Keratinocyte (primary cell): Measurements from ENCODE around the gene TUBGCP6. TPM values are rescaled to one million over a fixed set of nuclear protein-coding genes. Genes with fewer than 3 reads are reported as not detected.

Experiments used
- DNase-seq: peaks from one replicate; pipeline ENCODE4 v3.0.0-alpha.2; 2011; ENCODE audit warnings: low read depth, missing footprints, low spot score
- FAIRE-seq: peaks from 2 replicates; lab custom pipeline; 2011; peaks lifted over from hg19 to GRCh38; lab: Jason Lieb, UNC
- H2AFZ ChIP-seq: 2 replicates; pipeline ENCODE4 v1.6.0; 2012; ENCODE audit warnings: low read length, control low read depth, inconsistent platforms; ENCODE audit not compliant: control insufficient read depth
- H3K27ac ChIP-seq: 2 replicates; pipeline ENCODE4 v1.5.1; 2011; ENCODE audit warnings: low read length; ENCODE audit not compliant: control insufficient read depth, insufficient read depth
- H3K27me3 ChIP-seq: 3 replicates; pipeline ENCODE4 v1.6.0; 2011; ENCODE audit warnings: low read length; ENCODE audit not compliant: control insufficient read depth, insufficient read depth; ENCODE audit errors: extremely low read depth
- H3K36me3 ChIP-seq, 2 experiments: 2 replicates in 1 of 2; 3 replicates in 1 of 2; pipeline ENCODE4 v1.5.1; 2011; ENCODE audit warnings: low read length in 2 of 2, mild to moderate bottlenecking in 1 of 2; ENCODE audit not compliant: control insufficient read depth in 2 of 2, insufficient read depth in 2 of 2; ENCODE audit errors: extremely low read depth in 1 of 2
- H3K4me1 ChIP-seq: 3 replicates; pipeline ENCODE4 v1.5.1; 2011; ENCODE audit warnings: low read length; ENCODE audit not compliant: control insufficient read depth, insufficient read depth; ENCODE audit errors: extremely low read depth
- H3K4me2 ChIP-seq: 3 replicates; pipeline ENCODE4 v1.6.0; 2011; ENCODE audit warnings: low read depth, low read length; ENCODE audit not compliant: control insufficient read depth, insufficient read depth; ENCODE audit errors: extremely low read depth
- H3K4me3 ChIP-seq, 3 experiments: fragments of 200-600 bp in 1 of 3; sonication (generic) in 1 of 3; 2 replicates in 2 of 3; 3 replicates in 1 of 3; pipeline ENCODE4 v1.5.1; 2011 to 2016; ENCODE audit warnings: low read length in 3 of 3, mild to moderate bottlenecking in 3 of 3, control low read depth in 2 of 3, inconsistent platforms in 1 of 3, low read depth in 1 of 3, mixed read lengths in 1 of 3, mixed run types in 1 of 3, moderate library complexity in 1 of 3; ENCODE audit not compliant: control insufficient read depth in 2 of 3, insufficient read depth in 2 of 3; ENCODE audit errors: extremely low read depth in 1 of 3
- H3K79me2 ChIP-seq: 2 replicates; pipeline ENCODE4 v1.6.0; 2012; ENCODE audit warnings: low read length; ENCODE audit not compliant: control insufficient read depth, insufficient read depth
- H3K9ac ChIP-seq: 3 replicates; pipeline ENCODE4 v1.6.0; 2011; ENCODE audit warnings: low read length; ENCODE audit not compliant: control insufficient read depth, insufficient read depth; ENCODE audit errors: extremely low read depth
- H3K9me1 ChIP-seq: 3 replicates; pipeline ENCODE4 v1.6.0; 2011; ENCODE audit warnings: low read length; ENCODE audit not compliant: control insufficient read depth, insufficient read depth; ENCODE audit errors: extremely low read depth
- H3K9me3 ChIP-seq: 2 replicates; pipeline ENCODE4 v1.5.1; 2012; ENCODE audit warnings: low read depth, low read length; ENCODE audit not compliant: control insufficient read depth
- H4K20me1 ChIP-seq: 3 replicates; pipeline ENCODE4 v1.6.0; 2011; ENCODE audit warnings: low read length; ENCODE audit not compliant: control insufficient read depth, insufficient read depth; ENCODE audit errors: extremely low read depth
- CTCF ChIP-seq, 3 experiments: IDR thresholded peaks in 1 of 3; conservative IDR thresholded peaks in 1 of 3; optimal IDR thresholded peaks in 1 of 3; 2 replicates in 2 of 3; 3 replicates in 1 of 3; pipeline versions ENCODE3 to v1.5.1; 2011; ENCODE audit warnings: low read length in 3 of 3, mild to moderate bottlenecking in 3 of 3, moderate library complexity in 2 of 3, control low read depth in 1 of 3, inconsistent platforms in 1 of 3; ENCODE audit not compliant: insufficient read depth in 2 of 3; ENCODE audit errors: extremely low read depth in 1 of 3
- EZH2 ChIP-seq: IDR thresholded peaks from one replicate; pipeline ENCODE4 v1.6.1; 2012; ENCODE audit warnings: inconsistent platforms, mild to moderate bottlenecking, low read length, moderate library complexity
- dilution Hi-C: fragments of 300-500 bp; cut with MboI; formaldehyde crosslinking; loops from one replicate; pipeline ENCODE4 v1.7.0; 2020; ENCODE audit warnings: low sequenced_read_pairs; ENCODE audit not compliant: extremely low pct_ligation_motif_present
- polyA plus RNA-seq, 5 experiments: library from polyadenylated mRNA; depleted of rRNA in 3 of 5; stranded (reverse) in 3 of 5; stranded (forward) in 1 of 5; unstranded in 1 of 5; fragments of >200 nt; gene quantifications; 1 replicate in 1 of 5; 2 replicates in 3 of 5; 3 replicates in 1 of 5; pipeline versions ENCODE4 v1.2.1 to v1.2.3, GENCODE V29; 2011 to 2012; ENCODE audit warnings: missing spikeins in 2 of 5, low read depth in 1 of 5, low replicate concordance in 1 of 5

TUBGCP6 gene
- polyA plus RNA-seq, 1 donor (not counting 4 experiments of a cell fraction or from before 2014, with no cell fraction given): 10.1 TPM

GRCh38 chr22:50183141-50183971 is 61.5 kb downstream of the TUBGCP6 start:
- no peak for FAIRE-seq

DNA sequence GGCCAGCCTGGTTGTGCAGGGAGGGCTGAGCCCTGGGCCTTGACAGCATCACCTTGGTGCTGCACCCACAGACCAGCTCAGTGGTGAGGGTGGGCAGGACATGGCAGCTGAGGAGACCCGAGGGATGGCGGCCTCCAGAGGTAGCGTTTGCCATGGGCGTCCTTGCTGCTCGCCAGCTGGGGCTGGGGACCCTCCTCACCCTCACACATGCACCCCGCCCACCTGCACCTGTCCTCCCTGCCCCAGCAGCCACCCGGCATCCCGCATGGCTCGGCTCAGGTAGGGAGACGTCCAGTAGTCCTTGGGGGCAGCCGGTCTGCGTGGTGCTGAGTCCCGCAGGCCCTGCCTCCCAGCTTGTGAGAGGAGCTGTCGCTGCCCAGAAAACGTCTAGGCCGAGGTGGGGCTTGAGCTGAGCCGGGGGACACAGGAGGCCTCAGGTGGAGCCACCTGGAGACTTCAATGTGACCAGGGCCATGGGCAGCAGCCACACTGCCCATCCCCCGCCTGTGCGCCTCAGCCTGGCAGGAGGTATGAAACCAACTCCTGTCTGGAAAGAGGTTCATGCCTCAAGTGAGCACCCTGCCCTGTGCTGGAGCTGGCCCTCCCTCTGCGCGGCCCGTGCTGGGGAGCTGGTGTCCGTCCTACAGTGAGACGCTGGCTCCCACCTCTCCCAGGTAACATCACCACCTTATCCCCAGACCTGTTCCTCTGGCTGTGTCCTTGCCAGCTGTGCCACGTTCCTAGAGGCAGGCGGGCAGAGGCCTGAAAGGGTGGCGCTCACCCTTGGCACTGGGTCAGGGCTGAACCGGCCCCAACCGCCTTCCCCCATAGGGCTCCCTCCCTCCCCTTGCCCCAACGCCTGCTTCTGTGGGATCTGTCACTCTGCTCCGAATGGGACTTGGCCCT is 62.4 kb downstream of the TUBGCP6 start:
- no peak overlapping the region for H3K9ac ChIP-seq
- TF ChIP-seq EZH2 (no peak), CTCF (optimal IDR thresholded peaks at IDR 0.05 in 1 of 3, IDR thresholded peaks at IDR 0.05 in 1 of 3, conservative IDR thresholded peaks at IDR 0.05 in 1 of 3; ENCODE audit: extremely low read depth in 1 of 3, insufficient read depth in 2 of 3, low read length in 3 of 3) (no peak)
- no peak for FAIRE-seq

More at GRCh38 chr22:50183141-50183971, 61.5 kb downstream of the TUBGCP6 start:
- Histone ChIP-seq H3K4me2 (no peak overlapping the region), H3K4me1 (peaks cover 5% of the 10 kb centered on the region), H3K9me1 (no peaks in the 10 kb centered on the region), H3K9me3 (no peaks in the 10 kb centered on the region), H3K9ac (no peak overlapping the region), H3K27ac (no peak overlapping the region), H3K79me2 (peaks cover 20% of the 10 kb centered on the region), H3K4me3 (no peak overlapping the region), H3K36me3 (no peaks in the 10 kb centered on the region), H4K20me1 (peaks cover 3% of the 10 kb centered on the region), H3K27me3 (no peaks in the 10 kb centered on the region), H2AFZ (no peak overlapping the region)
- DNase-seq: no peak
- dilution Hi-C loops: no loop called here
- TF ChIP-seq CTCF (optimal IDR thresholded peaks at IDR 0.05 in 1 of 3, IDR thresholded peaks at IDR 0.05 in 1 of 3, conservative IDR thresholded peaks at IDR 0.05 in 1 of 3; ENCODE audit: extremely low read depth in 1 of 3, insufficient read depth in 2 of 3, low read length in 3 of 3) (no peak), EZH2 (no peak)

More for the DNA sequence above, 62.4 kb downstream of the TUBGCP6 start:
- Histone ChIP-seq H3K9me1 (no peaks in the 10 kb centered on the region), H2AFZ (no peak overlapping the region), H3K4me3 (no peak overlapping the region), H3K36me3 (no peaks in the 10 kb centered on the region), H3K27me3 (no peaks in the 10 kb centered on the region), H3K4me1 (peaks cover 5% of the 10 kb centered on the region), H3K4me2 (no peak overlapping the region), H3K27ac (no peak overlapping the region), H4K20me1 (peaks cover 3% of the 10 kb centered on the region), H3K9me3 (no peaks in the 10 kb centered on the region), H3K79me2 (peaks cover 14% of the 10 kb centered on the region)
- dilution Hi-C loops: no loop called here
- no peak for DNase-seq
